GM12873 (cell line): ENCODE measurements around the gene MTF1.

ENCODE experiments used
- CTCF ChIP-seq: IDR thresholded peaks from 2 replicates; pipeline ENCODE4 v1.5.1; 2012; ENCODE audit warnings: low read depth, mild to moderate bottlenecking, moderate library complexity, low read length, control low read depth; ENCODE audit not compliant: insufficient read depth; ENCODE audit errors: missing control alignments

Gene MTF1

DNA sequence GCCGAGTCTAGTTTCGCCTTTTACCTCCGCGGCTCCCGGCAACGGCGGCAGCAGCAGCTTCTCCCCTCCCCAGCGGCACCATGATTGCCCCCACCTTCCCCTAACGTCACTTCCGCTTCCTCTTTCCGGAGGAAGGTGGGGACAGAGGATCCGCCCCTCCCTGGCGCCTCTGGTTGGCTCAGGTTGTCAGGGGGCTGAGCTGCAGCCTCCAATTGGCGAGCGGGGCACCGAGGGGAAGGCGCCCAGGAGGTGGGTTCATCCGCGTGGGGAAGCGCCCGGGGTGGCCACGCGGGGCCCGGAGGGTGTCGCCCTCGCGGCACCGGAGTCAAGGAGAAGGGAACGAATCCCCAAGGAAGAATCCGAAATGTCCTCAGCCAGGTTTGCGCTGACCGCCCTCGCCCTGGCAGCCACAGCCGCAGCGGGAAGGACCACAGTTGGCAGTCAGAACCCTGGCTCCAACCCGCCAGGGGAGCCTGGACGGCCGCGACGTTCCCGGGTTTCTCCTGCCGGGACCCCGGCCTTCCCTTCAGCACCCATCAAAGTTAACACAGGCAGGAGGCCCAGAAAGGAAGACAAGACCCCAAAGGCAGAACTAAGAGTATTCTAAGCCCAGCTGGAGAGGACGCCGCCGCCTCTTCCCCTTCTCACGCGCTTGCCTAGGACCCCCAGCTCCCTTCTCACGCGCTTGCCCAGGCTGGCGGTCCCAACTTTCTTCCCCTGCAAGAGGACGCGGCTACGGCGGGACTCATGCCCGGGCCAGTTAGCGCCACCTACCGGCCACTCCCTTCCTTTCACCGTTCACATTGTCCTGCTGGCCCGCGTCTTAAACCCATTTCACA, at the start of gene MTF1:
Gene MTF1, minus strand, starts transcription at position 86 of the 839 bp plus-strand sequence. CDS start 1,934 bp downstream, outside the sequence.
- peak; percentile 93 for TF ChIP-seq CTCF

- TF ChIP-seq CTCF = no peak
These were observed 46.3 kb upstream of the MTF1 start for GRCh38 chr1:37905727-37906126.

DNA sequence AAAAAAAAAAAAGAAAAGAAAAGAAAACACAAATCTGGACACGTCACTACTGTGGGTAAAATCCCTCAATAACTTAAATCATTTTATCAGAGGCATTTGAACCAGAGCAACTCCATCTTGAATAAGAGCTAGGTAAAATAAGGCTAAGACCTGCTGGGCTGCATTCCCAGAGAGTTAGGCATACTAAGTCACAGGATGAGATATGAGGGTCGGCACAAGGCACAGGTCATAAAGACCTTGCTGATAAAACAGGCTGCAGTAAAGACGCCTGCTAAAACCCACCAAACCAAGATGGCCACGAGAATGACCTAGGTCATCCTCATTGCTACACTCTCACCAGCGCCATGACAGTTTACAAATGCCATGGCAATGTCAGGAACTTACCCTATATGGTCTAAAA, 43.6 kb upstream of the MTF1 start:
- TF ChIP-seq CTCF = no peak

DNA sequence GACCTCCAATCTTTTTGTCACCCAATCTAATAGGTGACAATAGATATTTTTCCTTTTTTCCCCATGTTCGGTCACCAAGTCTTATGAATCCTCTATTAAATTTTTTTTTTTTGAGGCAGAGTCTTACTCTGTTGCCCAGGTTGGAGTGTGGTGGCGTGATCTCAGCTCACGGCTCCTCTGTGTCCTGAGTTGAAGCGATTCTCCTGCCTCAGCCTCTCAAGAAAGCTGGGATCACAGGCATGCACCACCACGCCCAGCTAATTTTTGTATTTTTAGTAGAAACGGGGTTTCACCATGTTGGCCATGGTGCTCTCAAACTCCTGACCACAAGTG, 42.5 kb upstream of the MTF1 start:
- no peak for TF ChIP-seq CTCF

DNA sequence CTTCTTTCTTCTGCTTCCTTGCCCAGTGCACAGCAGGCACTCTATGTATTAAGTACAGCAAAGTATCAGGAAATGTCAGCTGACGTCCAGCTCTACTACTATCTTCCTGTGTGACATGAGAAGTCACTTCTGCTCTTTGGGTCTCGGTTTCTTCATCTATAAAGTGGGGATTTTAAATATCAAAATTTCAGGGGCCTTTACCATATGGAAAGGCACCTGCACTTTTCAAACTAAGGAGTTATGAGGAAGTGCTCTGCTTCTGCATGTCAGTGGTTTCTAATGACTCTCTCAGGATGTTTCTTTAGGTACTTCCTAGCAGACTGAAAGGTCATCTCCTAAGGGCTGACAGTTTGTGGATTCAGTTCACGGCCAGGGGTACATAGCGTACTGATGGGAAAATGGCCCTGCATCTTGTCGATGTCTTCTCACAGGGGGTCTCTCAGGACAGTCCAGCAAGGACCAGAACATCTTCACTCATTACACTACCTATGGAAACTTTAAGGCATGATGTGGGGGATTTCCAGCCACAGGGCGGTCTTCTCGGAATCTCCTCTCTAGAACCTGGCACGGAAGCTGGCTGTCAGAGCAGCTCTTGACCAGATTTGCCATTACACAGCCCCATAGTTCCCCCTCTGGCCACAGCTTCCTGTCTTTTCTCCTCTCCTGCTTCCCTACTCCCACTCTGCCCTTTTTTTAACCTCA, 42.0 kb upstream of the MTF1 start:
- no peak for TF ChIP-seq CTCF

DNA sequence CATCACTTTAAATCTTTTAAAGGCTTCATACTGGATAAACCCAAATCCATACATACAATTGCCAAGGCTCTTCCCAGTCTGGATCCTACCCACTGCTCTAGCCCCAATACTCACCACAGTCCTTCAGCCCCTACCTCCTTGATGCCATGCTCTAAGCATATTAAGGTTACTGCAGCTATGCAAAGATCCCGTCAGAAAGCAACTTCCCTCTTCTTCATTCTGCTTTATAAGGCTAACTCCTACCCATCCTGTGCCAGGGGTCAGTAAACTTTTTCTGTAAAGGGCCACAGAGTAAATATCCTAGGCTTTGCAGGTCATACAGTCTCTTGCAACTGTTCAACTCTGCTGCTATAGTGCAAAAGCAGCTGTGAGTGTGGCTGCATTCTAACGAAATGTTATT, 34.3 kb upstream of the MTF1 start:
- TF ChIP-seq CTCF = no peak

- no peak for TF ChIP-seq CTCF
These were observed 33.0 kb upstream of the MTF1 start for GRCh38 chr1:37892151-37893047.
